OCI-LY1 (cell line): ENCODE measurements around the gene CTNNA2.

ENCODE experiments used
- H2AFZ ChIP-seq: fragments of 200-600 bp; sonication (generic), shearing (Covaris generic); 2 replicates; pipeline ENCODE4 v1.6.0; 2014; ENCODE audit warnings: antibody characterized with exemption, mild to moderate bottlenecking, low read length
- H3F3A ChIP-seq: fragments of 200-600 bp; sonication (generic), shearing (Covaris generic); 2 replicates; pipeline ENCODE4 v1.6.0; 2014; ENCODE audit warnings: mild to moderate bottlenecking, antibody characterized with exemption, low read length, moderate library complexity; ENCODE audit not compliant: insufficient read depth
- H3K27ac ChIP-seq: fragments of 200-600 bp; sonication (generic); 2 replicates; pipeline ENCODE4 v1.5.1; 2014; ENCODE audit warnings: low read length, mixed run types, mild to moderate bottlenecking, low read depth; ENCODE audit not compliant: poor library complexity, severe bottlenecking
- H3K27me3 ChIP-seq: fragments of 200-600 bp; sonication (generic); 2 replicates; pipeline ENCODE4 v1.6.0; 2014; ENCODE audit warnings: antibody characterized with exemption, mild to moderate bottlenecking, low read length, moderate library complexity; ENCODE audit not compliant: insufficient read depth
- H3K36me3 ChIP-seq: fragments of 200-600 bp; sonication (generic); 2 replicates; pipeline ENCODE4 v1.6.1; 2014; ENCODE audit warnings: mild to moderate bottlenecking, antibody characterized with exemption, low read length, moderate library complexity, mixed read lengths; ENCODE audit not compliant: insufficient read depth
- H3K4me1 ChIP-seq: fragments of 200-600 bp; sonication (generic); 2 replicates; pipeline ENCODE4 v1.5.1; 2014; ENCODE audit warnings: mild to moderate bottlenecking, low read length, moderate library complexity; ENCODE audit not compliant: insufficient read depth, severe bottlenecking
- H3K4me2 ChIP-seq: fragments of 200-600 bp; sonication (generic), shearing (Covaris generic); 2 replicates; pipeline ENCODE4 v1.6.1; 2014; ENCODE audit warnings: low read length
- H3K4me3 ChIP-seq: fragments of 200-600 bp; sonication (generic); 2 replicates; pipeline ENCODE4 v1.5.1; 2014; ENCODE audit warnings: low read length, low read depth, mild to moderate bottlenecking, mixed read lengths; ENCODE audit not compliant: poor library complexity, severe bottlenecking
- H3K79me2 ChIP-seq: fragments of 200-600 bp; shearing (Covaris generic); 2 replicates; pipeline ENCODE4 v1.6.1; 2016; ENCODE audit warnings: mixed run types, low read length, mixed read lengths; ENCODE audit not compliant: insufficient read depth
- H3K9ac ChIP-seq: fragments of 200-600 bp; sonication (generic), shearing (Covaris generic); 2 replicates; pipeline ENCODE4 v1.6.1; 2014; ENCODE audit warnings: mild to moderate bottlenecking, low read length, mixed read lengths
- H3K9me2 ChIP-seq: fragments of 200-600 bp; sonication (generic), shearing (Covaris generic); 2 replicates; pipeline ENCODE4 v1.6.1; 2014; ENCODE audit warnings: low read depth, mild to moderate bottlenecking, low read length, mixed read lengths
- H3K9me3 ChIP-seq: fragments of 200-600 bp; shearing (Covaris generic); 2 replicates; pipeline ENCODE4 v1.6.1; 2014; ENCODE audit warnings: low read length, mixed read lengths
- H4K20me1 ChIP-seq: fragments of 200-600 bp; sonication (generic), shearing (Covaris generic); 2 replicates; pipeline ENCODE4 v1.6.0; 2016; ENCODE audit warnings: mild to moderate bottlenecking, low read length; ENCODE audit not compliant: insufficient read depth
- EZH2 ChIP-seq: fragments of 200-600 bp; sonication (generic), shearing (Covaris generic); IDR thresholded peaks from 2 replicates; pipeline ENCODE4 v1.8.0; 2017; ENCODE audit warnings: borderline replicate concordance, mixed run types, mild to moderate bottlenecking, antibody characterized with exemption, low read length, moderate library complexity, mixed read lengths
- TF ChIP-seq, protein P1 (sequence below): fragments of 200-600 bp; sonication (generic), shearing (Covaris generic); IDR thresholded peaks from 2 replicates; pipeline ENCODE4 v1.5.1; 2017; ENCODE audit warnings: mild to moderate bottlenecking, antibody characterized with exemption, low read length, moderate library complexity, mixed read lengths

Gene CTNNA2

DNA sequence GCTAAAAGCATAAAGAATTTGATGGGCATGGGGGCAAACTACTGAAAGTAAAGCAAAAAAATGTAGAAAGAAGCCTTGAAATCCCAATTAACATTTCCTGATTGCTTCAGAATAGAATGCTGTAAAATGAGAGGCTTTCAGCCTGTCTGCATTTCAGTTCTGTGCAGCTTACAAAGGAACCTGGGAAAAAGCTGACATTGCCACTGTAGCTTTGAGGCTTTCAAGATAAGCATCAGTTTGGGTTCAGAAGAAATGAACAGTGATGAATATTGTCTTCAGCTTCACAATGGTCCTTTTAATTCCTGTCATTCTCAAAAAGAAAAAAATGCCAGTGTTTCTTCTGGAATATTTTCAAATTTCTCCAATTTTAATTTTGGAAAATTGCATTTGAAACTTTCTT is 549.0 kb downstream of the CTNNA2 start:
- Histone ChIP-seq H3K27ac (no peak overlapping the region), H3K27me3 (no peaks in the 10 kb centered on the region), H3K4me1 (no peaks in the 10 kb centered on the region), H3K4me2 (no peak overlapping the region), H3K79me2 (no peaks in the 10 kb centered on the region), H3F3A (no peaks in the 10 kb centered on the region), H3K9me3 (no peaks in the 10 kb centered on the region), H3K36me3 (no peaks in the 10 kb centered on the region), H4K20me1 (no peaks in the 10 kb centered on the region), H3K9ac (no peak overlapping the region), H3K4me3 (no peak overlapping the region), H3K9me2 (no peaks in the 10 kb centered on the region), H2AFZ (no peak overlapping the region)
- TF ChIP-seq, protein P1, sequence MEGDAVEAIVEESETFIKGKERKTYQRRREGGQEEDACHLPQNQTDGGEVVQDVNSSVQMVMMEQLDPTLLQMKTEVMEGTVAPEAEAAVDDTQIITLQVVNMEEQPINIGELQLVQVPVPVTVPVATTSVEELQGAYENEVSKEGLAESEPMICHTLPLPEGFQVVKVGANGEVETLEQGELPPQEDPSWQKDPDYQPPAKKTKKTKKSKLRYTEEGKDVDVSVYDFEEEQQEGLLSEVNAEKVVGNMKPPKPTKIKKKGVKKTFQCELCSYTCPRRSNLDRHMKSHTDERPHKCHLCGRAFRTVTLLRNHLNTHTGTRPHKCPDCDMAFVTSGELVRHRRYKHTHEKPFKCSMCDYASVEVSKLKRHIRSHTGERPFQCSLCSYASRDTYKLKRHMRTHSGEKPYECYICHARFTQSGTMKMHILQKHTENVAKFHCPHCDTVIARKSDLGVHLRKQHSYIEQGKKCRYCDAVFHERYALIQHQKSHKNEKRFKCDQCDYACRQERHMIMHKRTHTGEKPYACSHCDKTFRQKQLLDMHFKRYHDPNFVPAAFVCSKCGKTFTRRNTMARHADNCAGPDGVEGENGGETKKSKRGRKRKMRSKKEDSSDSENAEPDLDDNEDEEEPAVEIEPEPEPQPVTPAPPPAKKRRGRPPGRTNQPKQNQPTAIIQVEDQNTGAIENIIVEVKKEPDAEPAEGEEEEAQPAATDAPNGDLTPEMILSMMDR, result no peak
- TF ChIP-seq EZH2, result no peak

DNA sequence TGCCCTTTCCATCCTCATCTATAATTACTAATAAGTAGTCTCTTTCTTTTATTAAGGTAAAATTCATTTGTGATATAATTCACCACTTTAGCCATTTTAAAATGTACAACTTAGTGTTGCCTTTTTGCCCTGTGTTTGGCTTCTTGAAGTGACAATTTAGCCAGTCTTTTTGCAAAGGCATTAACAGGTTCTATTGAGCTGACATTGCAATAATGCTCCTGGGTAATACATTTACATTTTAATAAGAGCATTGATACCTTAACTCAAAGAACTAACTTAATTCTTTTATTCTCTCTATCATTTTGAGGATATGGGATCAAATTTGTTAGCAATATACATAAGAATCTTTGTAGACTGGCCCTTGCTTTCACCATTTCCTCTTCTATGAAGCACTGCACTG is 549.4 kb downstream of the CTNNA2 start:
- H3K9me3 ChIP-seq, result no peaks in the 10 kb centered on the region
- TF ChIP-seq, protein P1, result no peak
- TF ChIP-seq EZH2, result no peak
- no peak overlapping the region for H3K27ac ChIP-seq

DNA sequence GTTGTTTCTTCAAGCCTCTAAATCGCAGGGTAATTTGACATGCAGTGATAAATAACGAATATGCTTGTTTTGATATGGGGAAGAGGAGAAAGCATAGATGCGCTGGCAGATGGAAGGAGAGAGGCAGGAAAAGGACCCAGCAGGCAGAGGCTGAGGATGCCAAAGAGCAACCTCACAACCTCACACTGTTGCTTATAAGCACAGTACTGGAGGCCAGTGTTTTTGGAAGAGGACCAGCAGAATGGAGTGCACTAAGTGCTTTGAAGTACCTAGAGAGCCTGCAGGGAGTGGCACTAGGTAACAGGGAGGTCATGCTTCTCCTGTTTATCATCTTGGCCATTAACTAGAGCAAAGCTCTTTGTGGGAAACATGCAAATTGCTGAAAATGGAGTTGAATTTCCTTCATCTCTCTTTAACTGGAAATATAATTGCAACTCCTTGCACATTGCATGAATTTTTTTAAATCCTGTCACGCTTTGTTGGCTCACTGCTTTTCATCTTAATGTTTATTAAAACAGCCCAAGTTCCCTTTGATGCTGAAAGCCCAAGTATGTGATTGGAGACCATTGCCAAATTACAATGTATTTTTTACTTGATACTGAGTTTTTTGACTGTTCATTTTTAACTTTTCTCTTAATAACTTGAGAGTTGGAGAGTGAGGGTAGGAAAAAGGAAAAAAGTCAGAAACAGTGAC is 555.3 kb downstream of the CTNNA2 start:
- no peak overlapping the region for H3K4me2 ChIP-seq

More for the DNA sequence above, 549.4 kb downstream of the CTNNA2 start:
- Histone ChIP-seq H3K9me2 (no peaks in the 10 kb centered on the region), H4K20me1 (no peaks in the 10 kb centered on the region), H3K36me3 (no peaks in the 10 kb centered on the region), H3K4me1 (no peaks in the 10 kb centered on the region), H3K79me2 (no peaks in the 10 kb centered on the region), H3F3A (no peaks in the 10 kb centered on the region), H3K27me3 (no peaks in the 10 kb centered on the region), H3K9ac (no peak overlapping the region), H3K4me2 (no peak overlapping the region), H2AFZ (no peak overlapping the region), H3K4me3 (no peak overlapping the region)

More for the DNA sequence above, 555.3 kb downstream of the CTNNA2 start:
- Histone ChIP-seq H2AFZ (no peak overlapping the region), H3F3A (no peaks in the 10 kb centered on the region), H3K27ac (no peak overlapping the region), H3K36me3 (no peaks in the 10 kb centered on the region), H3K9ac (no peak overlapping the region), H3K4me1 (no peaks in the 10 kb centered on the region), H4K20me1 (no peaks in the 10 kb centered on the region), H3K9me3 (no peaks in the 10 kb centered on the region), H3K79me2 (no peaks in the 10 kb centered on the region), H3K4me3 (no peak overlapping the region), H3K27me3 (no peaks in the 10 kb centered on the region), H3K9me2 (no peaks in the 10 kb centered on the region)
- TF ChIP-seq EZH2, result no peak
- TF ChIP-seq, protein P1, result no peak
